Ovary (tissue), 3 donors: ENCODE measurements around the gene NHSL2.

ENCODE experiments used
- EP300 ChIP-seq: sonication (generic); formaldehyde crosslinking; IDR thresholded peaks from one replicate; pipeline ENCODE4 v1.6.1; 2017; ENCODE audit warnings: antibody characterized with exemption
- TF ChIP-seq, protein P1 (sequence below), 3 donors: fragments of 450-650 bp in 2 of 3; fragments of 200-600 bp in 1 of 3; IDR thresholded peaks; one replicate each; pipeline versions ENCODE4 v1.5.1 to v1.8.0; 2016 to 2022; ENCODE audit warnings: antibody characterized with exemption in 3 of 3, mild to moderate bottlenecking in 1 of 3
- donor health status: DM: no; HTN: no; CAD: no.

DNA sequence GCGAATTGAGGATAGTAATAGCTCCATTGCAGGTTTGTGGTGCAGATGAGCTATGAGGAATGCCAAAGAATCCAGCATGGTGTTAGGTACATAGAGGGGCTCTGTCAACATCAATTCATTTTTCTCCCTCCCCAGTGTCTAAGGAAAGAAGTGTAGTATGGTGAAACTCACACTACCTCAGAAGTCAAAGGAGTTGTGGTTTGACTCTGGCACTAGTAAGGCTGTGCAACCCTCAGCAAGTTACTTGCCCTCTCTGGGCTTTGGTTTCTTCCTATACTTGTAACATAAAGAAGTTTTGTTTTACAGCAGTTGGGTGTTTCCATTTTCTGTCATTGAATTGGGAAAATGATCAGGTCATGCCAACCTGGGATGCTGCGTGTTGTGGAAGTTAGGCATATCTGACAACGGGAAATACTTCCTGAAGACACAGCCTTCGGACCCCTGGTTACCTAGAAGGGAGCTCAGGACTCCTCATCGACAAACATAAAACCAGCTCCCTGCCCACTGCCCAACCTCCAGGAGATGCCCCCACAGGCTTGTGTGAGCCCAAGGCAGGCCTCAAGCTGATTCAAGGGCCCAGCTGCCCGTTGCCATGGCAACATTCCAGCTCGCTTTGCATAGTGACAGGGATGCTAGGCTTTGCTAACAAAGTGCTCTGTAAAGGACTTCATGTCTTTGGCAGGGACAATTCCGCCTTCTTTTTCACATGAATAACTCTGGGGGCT is 149.7 kb downstream of the NHSL2 start:
- TF ChIP-seq, protein P1, sequence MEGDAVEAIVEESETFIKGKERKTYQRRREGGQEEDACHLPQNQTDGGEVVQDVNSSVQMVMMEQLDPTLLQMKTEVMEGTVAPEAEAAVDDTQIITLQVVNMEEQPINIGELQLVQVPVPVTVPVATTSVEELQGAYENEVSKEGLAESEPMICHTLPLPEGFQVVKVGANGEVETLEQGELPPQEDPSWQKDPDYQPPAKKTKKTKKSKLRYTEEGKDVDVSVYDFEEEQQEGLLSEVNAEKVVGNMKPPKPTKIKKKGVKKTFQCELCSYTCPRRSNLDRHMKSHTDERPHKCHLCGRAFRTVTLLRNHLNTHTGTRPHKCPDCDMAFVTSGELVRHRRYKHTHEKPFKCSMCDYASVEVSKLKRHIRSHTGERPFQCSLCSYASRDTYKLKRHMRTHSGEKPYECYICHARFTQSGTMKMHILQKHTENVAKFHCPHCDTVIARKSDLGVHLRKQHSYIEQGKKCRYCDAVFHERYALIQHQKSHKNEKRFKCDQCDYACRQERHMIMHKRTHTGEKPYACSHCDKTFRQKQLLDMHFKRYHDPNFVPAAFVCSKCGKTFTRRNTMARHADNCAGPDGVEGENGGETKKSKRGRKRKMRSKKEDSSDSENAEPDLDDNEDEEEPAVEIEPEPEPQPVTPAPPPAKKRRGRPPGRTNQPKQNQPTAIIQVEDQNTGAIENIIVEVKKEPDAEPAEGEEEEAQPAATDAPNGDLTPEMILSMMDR (IDR thresholded peaks at IDR 0.05): no peak
- TF ChIP-seq EP300: no peak
